ENCODE data around the gene LRRC8E.

- TF ChIP-seq CTCF (IDR thresholded peaks at IDR 0.05) = no peak
- no peak for TF ChIP-seq POLR2A (IDR thresholded peaks at IDR 0.05)
These were observed 21.0 kb upstream of the LRRC8E start for GRCh38 chr19:7867092-7867844.
